IPS-18a (cell line): Measurements from ENCODE around the gene DNAH14.

Experiments
- H3K27ac ChIP-seq: one replicate; pipeline ENCODE4 v1.5.1; 2013; ENCODE audit warnings: low read length
- H3K27me3 ChIP-seq: one replicate; pipeline ENCODE4 v1.6.1; 2013; ENCODE audit warnings: mild to moderate bottlenecking, low read length; ENCODE audit not compliant: control insufficient read depth, insufficient read depth
- H3K36me3 ChIP-seq: one replicate; pipeline ENCODE4 v1.6.1; 2013; ENCODE audit warnings: low read depth, low read length; ENCODE audit not compliant: control insufficient read depth
- H3K4me1 ChIP-seq: one replicate; pipeline ENCODE4 v1.6.1; 2013; ENCODE audit warnings: low read depth, low read length; ENCODE audit not compliant: control insufficient read depth
- H3K4me3 ChIP-seq: one replicate; pipeline ENCODE4 v1.5.1; 2013; ENCODE audit warnings: low read length
- H3K9ac ChIP-seq: one replicate; pipeline ENCODE4 v1.6.1; 2013; ENCODE audit warnings: mild to moderate bottlenecking, low read length, moderate library complexity
- H3K9me3 ChIP-seq: one replicate; pipeline ENCODE4 v1.6.1; 2013; ENCODE audit warnings: low read depth, low read length; ENCODE audit not compliant: control insufficient read depth

The DNAH14 gene

GRCh38 chr1:225435957-225436392 is 506.5 kb downstream of the DNAH14 start:
- H3K36me3 ChIP-seq = no peaks in the 10 kb centered on the region
- H3K9me3 ChIP-seq = no peaks in the 10 kb centered on the region
- H3K27me3 ChIP-seq = no peaks in the 10 kb centered on the region
- H3K9ac ChIP-seq = no peak overlapping the region
- H3K4me1 ChIP-seq = no peaks in the 10 kb centered on the region
- H3K4me3 ChIP-seq = no peak overlapping the region
- no peak overlapping the region for H3K27ac ChIP-seq

DNA sequence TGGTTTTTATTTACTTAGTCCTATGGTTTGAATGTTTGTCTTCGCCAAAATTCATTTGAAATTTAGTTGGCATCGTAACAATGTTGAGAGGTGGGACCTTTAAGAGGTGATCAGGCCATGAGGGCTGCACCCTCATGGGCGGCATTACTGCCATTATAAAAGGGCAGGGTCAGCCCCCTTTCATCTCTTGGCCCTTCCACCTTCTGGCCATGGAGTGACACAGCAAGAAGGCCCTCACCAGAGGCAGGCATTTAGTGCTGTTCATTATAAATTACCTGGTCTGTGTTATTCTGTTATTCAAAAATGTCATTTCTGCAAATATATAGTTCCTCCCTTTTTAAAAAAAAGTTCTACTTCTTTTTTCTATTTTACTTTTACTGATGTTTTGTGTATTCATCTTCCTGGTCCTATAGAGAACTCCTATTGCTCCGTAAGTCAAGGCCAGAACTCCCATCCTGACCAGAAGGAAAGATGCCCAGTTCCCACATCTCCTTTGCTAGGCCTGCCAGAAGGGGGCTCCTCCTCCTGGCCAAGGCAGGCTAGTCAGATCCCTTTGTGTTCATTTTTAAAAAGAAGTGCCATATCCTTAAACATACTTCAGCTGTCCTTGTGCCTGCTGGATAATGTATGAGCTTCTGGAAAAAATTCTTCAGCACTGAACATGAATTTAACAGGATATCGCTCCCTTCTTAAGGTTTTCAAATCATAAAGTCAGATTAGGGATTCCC is 508.4 kb downstream of the DNAH14 start:
- no peaks in the 10 kb centered on the region for H3K9me3 ChIP-seq
- no peaks in the 10 kb centered on the region for H3K4me1 ChIP-seq

GRCh38 chr1:225440380-225441221 is 511.1 kb downstream of the DNAH14 start:
- Histone ChIP-seq H3K4me3 (no peak overlapping the region), H3K36me3 (no peaks in the 10 kb centered on the region), H3K27me3 (no peaks in the 10 kb centered on the region), H3K4me1 (no peaks in the 10 kb centered on the region), H3K27ac (no peak overlapping the region), H3K9me3 (no peaks in the 10 kb centered on the region), H3K9ac (no peak overlapping the region)

More for the DNA sequence above, 508.4 kb downstream of the DNAH14 start:
- no peak overlapping the region for H3K4me3 ChIP-seq
- no peak overlapping the region for H3K9ac ChIP-seq
- no peaks in the 10 kb centered on the region for H3K27me3 ChIP-seq
- H3K36me3 ChIP-seq = no peaks in the 10 kb centered on the region
- no peak overlapping the region for H3K27ac ChIP-seq

DNA sequence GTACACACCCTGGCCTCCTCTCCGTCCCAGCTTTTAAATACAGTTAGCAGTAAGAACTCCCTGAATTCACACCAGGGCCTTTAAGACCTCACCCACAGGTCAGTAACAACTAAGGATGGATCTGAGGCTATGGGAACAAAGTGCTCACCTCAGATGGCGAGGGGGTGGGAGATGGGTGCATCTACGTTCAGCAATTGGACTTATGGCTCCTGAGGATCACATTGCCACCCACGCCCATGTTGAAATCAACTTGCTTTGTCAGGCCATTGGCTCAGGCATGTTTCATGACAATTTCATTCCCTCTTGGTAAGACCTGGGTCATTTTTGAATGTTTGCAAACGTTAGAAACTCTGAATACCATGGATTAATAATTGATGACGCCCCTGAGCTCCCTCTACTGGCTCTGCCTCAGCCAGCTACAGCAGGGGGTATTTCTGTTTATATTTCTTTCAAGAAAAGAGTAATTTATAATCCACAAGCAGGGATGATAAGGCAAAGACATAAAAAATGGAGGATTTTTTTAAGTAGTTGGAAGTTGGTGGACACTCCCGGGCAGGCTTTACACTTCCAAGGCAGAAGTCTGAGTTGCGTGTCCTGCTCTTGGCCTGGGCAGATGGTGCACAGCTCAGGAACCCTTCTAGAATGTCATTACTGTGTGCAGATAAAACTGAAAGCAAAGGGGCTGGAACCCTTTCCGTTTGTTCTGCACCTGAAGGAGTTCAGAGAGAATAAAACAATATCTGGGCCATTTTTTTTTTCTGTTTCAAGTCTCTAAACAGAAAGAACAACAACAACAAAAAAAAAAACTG is 512.0 kb downstream of the DNAH14 start:
- peaks cover 6% of the 10 kb centered on the region for H3K4me1 ChIP-seq
- H3K27ac ChIP-seq = no peak overlapping the region
- H3K36me3 ChIP-seq = no peaks in the 10 kb centered on the region
- H3K27me3 ChIP-seq = no peaks in the 10 kb centered on the region
- no peak overlapping the region for H3K9ac ChIP-seq
- no peaks in the 10 kb centered on the region for H3K9me3 ChIP-seq
- no peak overlapping the region for H3K4me3 ChIP-seq

GRCh38 chr1:225442123-225442505 is 512.6 kb downstream of the DNAH14 start:
- Histone ChIP-seq H3K36me3 (no peaks in the 10 kb centered on the region), H3K9me3 (no peaks in the 10 kb centered on the region), H3K27ac (no peak overlapping the region), H3K4me3 (no peak overlapping the region), H3K9ac (no peak overlapping the region), H3K4me1 (peaks cover 11% of the 10 kb centered on the region), H3K27me3 (no peaks in the 10 kb centered on the region)

DNA sequence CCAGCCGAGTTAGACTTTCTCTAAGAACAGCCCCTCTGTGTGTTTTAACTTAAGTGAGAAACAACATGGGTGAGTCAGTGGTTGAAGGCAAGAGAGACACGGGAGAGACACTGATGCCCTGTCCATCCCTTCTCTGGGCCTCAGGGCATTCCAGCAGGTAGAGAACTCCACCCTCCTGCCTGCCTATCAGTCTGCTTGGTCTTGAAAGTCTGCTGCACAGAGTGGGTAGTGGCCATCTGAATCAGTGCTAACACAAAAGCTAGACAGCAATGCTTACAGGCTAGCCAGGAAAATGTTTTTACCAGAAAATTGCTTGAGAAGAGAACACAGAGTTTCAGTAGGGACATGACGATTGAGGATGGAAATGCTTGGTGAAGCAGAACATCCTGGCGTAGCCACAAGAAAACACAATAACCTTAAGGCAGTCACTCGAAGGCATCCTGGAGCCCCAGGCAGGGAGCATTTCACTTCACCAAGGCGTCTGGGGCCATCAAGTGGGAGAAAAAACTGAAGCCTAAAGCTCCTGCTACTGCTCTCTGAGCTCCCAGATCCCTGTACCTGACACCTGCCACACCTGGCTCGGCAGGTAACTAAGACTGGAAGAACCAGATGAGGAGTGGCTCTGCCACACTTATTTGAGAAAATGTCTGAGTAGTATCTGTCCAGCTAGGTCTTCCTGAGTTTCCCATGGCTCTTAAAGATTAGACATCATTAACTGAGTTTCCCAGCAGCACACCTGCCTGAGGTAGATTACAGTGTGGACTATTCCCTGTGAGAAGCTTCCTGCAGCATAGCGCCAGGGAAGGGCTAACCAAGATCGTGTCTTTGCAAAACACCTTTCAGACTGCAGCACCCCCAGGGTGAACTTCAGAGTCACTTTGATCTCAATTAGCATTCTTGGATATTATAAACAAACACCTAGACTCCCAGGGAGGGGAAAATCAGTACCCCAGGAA is 516.4 kb downstream of the DNAH14 start:
- H3K4me1 ChIP-seq = peaks cover 14% of the 10 kb centered on the region
- no peaks in the 10 kb centered on the region for H3K9me3 ChIP-seq
- H3K27ac ChIP-seq = no peak overlapping the region
- no peaks in the 10 kb centered on the region for H3K36me3 ChIP-seq
- H3K27me3 ChIP-seq = no peaks in the 10 kb centered on the region
- H3K4me3 ChIP-seq = no peak overlapping the region
- H3K9ac ChIP-seq = no peak overlapping the region

DNA sequence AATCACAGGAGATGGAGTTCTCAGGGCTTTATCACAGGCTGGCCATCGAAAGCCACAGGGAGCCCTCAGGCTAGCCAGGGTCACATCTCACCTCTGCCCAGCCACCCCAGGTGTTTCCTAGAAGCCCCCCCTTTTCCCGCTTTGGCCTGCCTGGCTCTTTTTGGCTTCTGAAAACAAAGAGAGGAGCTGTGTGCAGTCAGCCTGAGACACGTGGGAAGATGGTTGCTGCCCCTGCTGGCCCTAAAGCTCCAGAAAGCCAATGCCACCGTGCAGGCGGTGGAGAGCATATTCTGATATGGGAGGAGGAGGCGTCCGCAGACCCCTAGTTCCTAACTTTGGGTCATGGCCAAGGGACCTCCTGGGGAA is 517.1 kb downstream of the DNAH14 start:
- H3K4me3 ChIP-seq = no peak overlapping the region
- H3K9ac ChIP-seq = no peak overlapping the region
- H3K27me3 ChIP-seq = no peaks in the 10 kb centered on the region
- no peak overlapping the region for H3K27ac ChIP-seq
- peaks cover 14% of the 10 kb centered on the region for H3K4me1 ChIP-seq
- H3K9me3 ChIP-seq = no peaks in the 10 kb centered on the region
- H3K36me3 ChIP-seq = no peaks in the 10 kb centered on the region

- Histone ChIP-seq H3K36me3 (no peaks in the 10 kb centered on the region), H3K9me3 (no peaks in the 10 kb centered on the region), H3K4me1 (peaks cover 14% of the 10 kb centered on the region), H3K9ac (no peak overlapping the region), H3K4me3 (no peak overlapping the region), H3K27ac (no peak overlapping the region), H3K27me3 (no peaks in the 10 kb centered on the region)
Measured at GRCh38 chr1:225446981-225447615, 517.6 kb downstream of the DNAH14 start.

GRCh38 chr1:225447650-225448089 is 518.2 kb downstream of the DNAH14 start:
- Histone ChIP-seq H3K4me1 (peaks cover 14% of the 10 kb centered on the region), H3K27me3 (no peaks in the 10 kb centered on the region), H3K9ac (no peak overlapping the region), H3K9me3 (no peaks in the 10 kb centered on the region), H3K4me3 (no peak overlapping the region), H3K36me3 (no peaks in the 10 kb centered on the region), H3K27ac (no peak overlapping the region)

GRCh38 chr1:225448146-225448805 is 518.8 kb downstream of the DNAH14 start:
- Histone ChIP-seq H3K27ac (no peak overlapping the region), H3K27me3 (no peaks in the 10 kb centered on the region), H3K9me3 (no peaks in the 10 kb centered on the region), H3K4me3 (no peak overlapping the region), H3K36me3 (no peaks in the 10 kb centered on the region), H3K9ac (no peak overlapping the region), H3K4me1 (peaks cover 14% of the 10 kb centered on the region)
